ENCODE measurements around the gene HSPG2. TPM values are rescaled to one million over a fixed set of nuclear protein-coding genes. Genes with fewer than 3 reads are reported as not detected.

HSPG2 gene
- total RNA-seq, 1 experiment from 2014 or later: 171 TPM

GRCh38 chr1:21852282-21853130 is 84.6 kb downstream of the HSPG2 start:
- Histone ChIP-seq H3K9me3 (ENCODE audit: control insufficient read depth, insufficient read depth, low read depth, low read length) (no peaks in the 10 kb centered on the region), H3K27me3 (ENCODE audit: control insufficient read depth, insufficient read depth, low read length) (no peaks in the 10 kb centered on the region), H3K4me1 (ENCODE audit: control insufficient read depth, insufficient read depth, low read length) (no peaks in the 10 kb centered on the region), H3K4me3 (ENCODE audit: low read depth in 2 of 2, low read length in 2 of 2) (no peak overlapping the region), H3K27ac (ENCODE audit: low read length) (no peak overlapping the region), H3K36me3 (ENCODE audit: control insufficient read depth, insufficient read depth, low read length) (peaks cover 2% of the 10 kb centered on the region; the same call in 1 of the 2 replicates)
- TF ChIP-seq TCF7L2 (IDR thresholded peaks at IDR 0.05; ENCODE audit: low read depth, low read length) (no peak), SIN3A (IDR thresholded peaks at IDR 0.05; ENCODE audit: borderline replicate concordance, insufficient read depth, low read depth, low read length) (no peak), POLR2AphosphoS5 (IDR thresholded peaks at IDR 0.05; ENCODE audit: low read depth, low read length) (no peak)
- DNase-seq (ENCODE audit: low read depth, low spot score) (no peak), ATAC-seq (no peak)
- intact Hi-C loops (cut with micrococcal nuclease; ENCODE audit: unreplicated experiment) (no loop called here), in situ Hi-C loops (cut with HindIII; ENCODE audit: low pct_unique_long_range_greater_than_20kb, low sequenced_read_pairs) (no loop called here)
- CTCF ChIA-PET: no interaction called here
- BruUV-seq (replicated peaks): no TSS peak
- POLR2A ChIA-PET: no interaction called here

DNA sequence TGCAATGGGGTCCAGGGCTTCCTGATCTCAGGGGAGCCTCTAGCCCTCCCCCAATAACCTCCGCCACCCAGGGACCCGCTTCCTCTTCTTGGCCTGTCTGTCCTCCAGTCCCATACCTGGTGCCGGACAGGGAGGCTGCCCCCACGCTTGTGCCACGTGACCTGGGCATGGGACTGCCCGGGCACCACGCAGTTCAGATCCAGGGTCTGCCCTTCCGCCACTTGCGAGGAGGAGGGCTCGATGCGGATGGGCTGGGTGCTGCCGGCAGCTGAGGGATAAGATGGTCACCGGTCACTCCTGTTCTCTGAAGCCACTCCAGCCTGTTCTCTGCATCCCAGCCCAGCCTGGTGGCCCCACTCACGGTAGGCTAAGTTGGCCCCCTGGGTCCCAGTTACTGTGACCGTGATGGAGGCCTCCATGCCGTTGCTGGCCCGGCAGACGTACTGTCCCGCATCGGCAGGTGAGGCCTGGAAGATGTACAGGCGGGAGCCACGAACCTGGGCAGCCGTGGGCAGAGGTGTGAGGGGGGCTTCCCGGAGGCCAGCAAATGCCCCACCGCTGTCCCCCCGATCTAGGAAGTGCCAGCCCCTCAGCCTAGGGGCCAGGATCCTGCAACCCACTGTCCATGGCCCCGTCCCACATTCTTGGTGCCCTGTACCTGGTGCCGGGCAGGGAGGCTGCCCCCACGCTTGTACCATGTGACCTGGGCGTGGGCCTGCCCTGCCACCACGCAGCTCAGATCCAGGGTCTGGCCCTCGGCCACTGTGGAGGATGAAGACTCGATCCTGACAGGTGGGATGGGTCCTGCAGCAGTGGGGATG is 85.5 kb downstream of the HSPG2 start:
- intact Hi-C loops (cut with micrococcal nuclease; ENCODE audit: unreplicated experiment) (no loop called here), in situ Hi-C loops (cut with HindIII; ENCODE audit: low pct_unique_long_range_greater_than_20kb, low sequenced_read_pairs) (no loop called here)
- H3K4me1 ChIP-seq (ENCODE audit: control insufficient read depth, insufficient read depth, low read length): no peaks in the 10 kb centered on the region
- H3K4me3 ChIP-seq (ENCODE audit: low read depth in 2 of 2, low read length in 2 of 2): no peak overlapping the region
- DNase-seq (ENCODE audit: low read depth, low spot score): no peak
- CTCF ChIA-PET: no interaction called here
- ATAC-seq: no peak
- H3K9me3 ChIP-seq (ENCODE audit: control insufficient read depth, insufficient read depth, low read depth, low read length): no peaks in the 10 kb centered on the region
- H3K27ac ChIP-seq (ENCODE audit: low read length): no peak overlapping the region
- peaks cover 2% of the 10 kb centered on the region; the same call in 1 of the 2 replicates for H3K36me3 ChIP-seq (ENCODE audit: control insufficient read depth, insufficient read depth, low read length)
- POLR2A ChIA-PET: interaction anchor here (0.6 kb wide), 1 partner anchor 121 kb away, joined by 3 read pairs; no protein-coding TSS in a partner anchor
- TF ChIP-seq CTCF (IDR thresholded peaks at IDR 0.05) (no peak), POLR2AphosphoS5 (IDR thresholded peaks at IDR 0.05; ENCODE audit: low read depth, low read length) (no peak), TCF7L2 (IDR thresholded peaks at IDR 0.05; ENCODE audit: low read depth, low read length) (no peak), SIN3A (IDR thresholded peaks at IDR 0.05; ENCODE audit: borderline replicate concordance, insufficient read depth, low read depth, low read length) (no peak)
- TF ChIP-seq, protein P1, sequence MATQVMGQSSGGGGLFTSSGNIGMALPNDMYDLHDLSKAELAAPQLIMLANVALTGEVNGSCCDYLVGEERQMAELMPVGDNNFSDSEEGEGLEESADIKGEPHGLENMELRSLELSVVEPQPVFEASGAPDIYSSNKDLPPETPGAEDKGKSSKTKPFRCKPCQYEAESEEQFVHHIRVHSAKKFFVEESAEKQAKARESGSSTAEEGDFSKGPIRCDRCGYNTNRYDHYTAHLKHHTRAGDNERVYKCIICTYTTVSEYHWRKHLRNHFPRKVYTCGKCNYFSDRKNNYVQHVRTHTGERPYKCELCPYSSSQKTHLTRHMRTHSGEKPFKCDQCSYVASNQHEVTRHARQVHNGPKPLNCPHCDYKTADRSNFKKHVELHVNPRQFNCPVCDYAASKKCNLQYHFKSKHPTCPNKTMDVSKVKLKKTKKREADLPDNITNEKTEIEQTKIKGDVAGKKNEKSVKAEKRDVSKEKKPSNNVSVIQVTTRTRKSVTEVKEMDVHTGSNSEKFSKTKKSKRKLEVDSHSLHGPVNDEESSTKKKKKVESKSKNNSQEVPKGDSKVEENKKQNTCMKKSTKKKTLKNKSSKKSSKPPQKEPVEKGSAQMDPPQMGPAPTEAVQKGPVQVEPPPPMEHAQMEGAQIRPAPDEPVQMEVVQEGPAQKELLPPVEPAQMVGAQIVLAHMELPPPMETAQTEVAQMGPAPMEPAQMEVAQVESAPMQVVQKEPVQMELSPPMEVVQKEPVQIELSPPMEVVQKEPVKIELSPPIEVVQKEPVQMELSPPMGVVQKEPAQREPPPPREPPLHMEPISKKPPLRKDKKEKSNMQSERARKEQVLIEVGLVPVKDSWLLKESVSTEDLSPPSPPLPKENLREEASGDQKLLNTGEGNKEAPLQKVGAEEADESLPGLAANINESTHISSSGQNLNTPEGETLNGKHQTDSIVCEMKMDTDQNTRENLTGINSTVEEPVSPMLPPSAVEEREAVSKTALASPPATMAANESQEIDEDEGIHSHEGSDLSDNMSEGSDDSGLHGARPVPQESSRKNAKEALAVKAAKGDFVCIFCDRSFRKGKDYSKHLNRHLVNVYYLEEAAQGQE (IDR thresholded peaks at IDR 0.05; ENCODE audit: insufficient read depth in 1 of 2, low read depth in 2 of 2, low read length in 1 of 2): no peak
- BruUV-seq (replicated peaks): no TSS peak
- H3K27me3 ChIP-seq (ENCODE audit: control insufficient read depth, insufficient read depth, low read length): no peaks in the 10 kb centered on the region

Measured in Panc1 (cell line).